Articular chondrocyte of knee joint (primary cell): ENCODE measurements around the gene PES1. TPM values are rescaled to one million over a fixed set of nuclear protein-coding genes. Genes with fewer than 3 reads are reported as not detected.

ENCODE experiments used
- total RNA-seq: library from RNA; depleted of rRNA; stranded (reverse); fragments of >200 nt; gene quantifications from 2 replicates; pipeline ENCODE4 v1.2.3, GENCODE V29; 2012

The PES1 gene
- total RNA-seq: 56.1 and 63.5 TPM in 2 replicates

DNA sequence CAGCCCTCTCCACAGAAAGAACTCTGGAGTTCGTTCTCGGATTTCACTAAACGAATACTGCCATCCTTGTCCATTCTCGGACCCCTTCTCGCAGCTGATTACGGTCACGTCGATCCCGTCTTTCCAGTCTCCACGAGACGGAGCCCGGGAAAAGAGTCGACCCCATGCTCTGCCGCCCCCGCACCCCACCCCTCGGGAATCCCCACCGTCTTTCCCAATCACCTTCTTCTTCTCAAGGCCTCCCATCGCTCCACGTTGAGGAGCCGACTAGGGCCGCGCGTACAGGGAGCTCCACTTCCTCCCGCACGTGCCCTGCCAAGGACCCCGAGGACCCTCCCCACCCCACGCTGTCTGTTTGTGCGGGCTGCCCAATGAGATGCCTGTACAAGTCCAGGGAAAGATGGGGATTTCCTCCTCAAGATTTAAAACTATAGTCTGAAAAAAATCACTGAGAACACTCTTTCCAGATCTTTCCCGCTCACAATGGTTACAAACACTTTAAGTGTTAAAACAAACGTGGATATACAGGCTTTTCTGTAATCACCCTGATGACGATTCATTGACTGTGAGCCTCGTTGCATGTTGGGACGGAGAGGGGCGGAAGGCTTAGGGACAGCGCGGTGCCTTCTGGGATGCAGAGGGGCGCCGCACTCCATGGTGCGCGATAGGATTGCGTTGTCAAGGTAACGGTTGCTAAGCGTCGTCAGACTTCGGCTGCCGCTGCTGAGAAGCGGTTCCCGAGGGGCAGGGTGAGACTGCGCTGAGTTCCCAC, at the start of gene PES1:
Gene PES1, minus strand, starts transcription at position 323 of the 772 bp plus-strand sequence. Its CDS starts 77 bp downstream, at position 246.

GRCh38 chr22:30635273-30636225, 43.8 kb upstream of the PES1 start, which contains the start of gene SLC35E4:
SLC35E4 (plus strand) TSS chr22:30635781; CDS start chr22:30636451, 670 bp downstream.

DNA sequence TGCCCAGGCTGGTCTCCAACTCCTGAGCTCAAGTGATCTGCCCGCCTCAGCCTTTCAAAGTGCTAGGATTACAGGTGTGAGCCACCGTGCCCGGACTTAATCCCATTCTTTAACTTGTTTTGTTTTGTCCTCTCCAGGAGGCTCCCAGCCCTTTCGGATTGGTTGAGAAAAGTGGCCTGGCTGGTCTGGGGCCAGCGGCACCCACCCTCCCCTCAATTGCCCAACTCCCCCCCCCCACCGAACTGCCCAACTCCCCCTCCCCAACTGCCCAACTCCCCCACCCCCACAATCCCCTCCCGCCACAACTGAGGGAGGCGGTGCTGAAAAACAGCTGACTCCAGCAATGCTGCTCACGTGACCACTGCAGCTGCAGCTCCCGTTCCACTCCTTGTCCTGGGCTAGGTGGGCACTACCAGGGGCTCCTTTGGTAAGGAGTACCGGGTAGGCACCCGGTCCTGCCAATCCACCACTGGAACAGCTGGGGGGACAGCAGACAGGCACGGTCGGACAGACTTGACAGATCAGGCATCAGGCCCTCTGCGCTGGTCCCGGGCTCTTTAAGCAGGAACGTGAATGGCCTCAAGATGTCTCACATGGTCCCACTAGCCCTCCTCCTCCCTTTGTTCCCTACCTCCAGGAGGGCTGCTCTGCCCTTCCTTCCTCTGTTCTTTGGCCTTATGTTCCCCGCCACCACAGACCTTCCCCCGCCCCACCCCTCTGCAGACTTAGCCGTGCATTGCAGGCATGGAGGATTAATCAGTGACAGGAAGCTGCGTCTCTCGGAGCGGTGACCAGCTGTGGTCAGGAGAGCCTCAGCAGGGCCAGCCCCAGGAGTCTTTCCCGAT, 15.0 kb upstream of the PES1 start, which contains the start of gene TCN2:
Gene TCN2, plus strand, starts transcription at position 720 of the 845 bp plus-strand sequence. CDS start 158 bp downstream, outside the sequence.

GRCh38 chr22:30574095-30574981, 17.4 kb downstream of the PES1 start, which contains the start of gene GAL3ST1:
GAL3ST1 (minus strand) TSS chr22:30574665; CDS start chr22:30557392, 17,273 bp downstream.

DNA sequence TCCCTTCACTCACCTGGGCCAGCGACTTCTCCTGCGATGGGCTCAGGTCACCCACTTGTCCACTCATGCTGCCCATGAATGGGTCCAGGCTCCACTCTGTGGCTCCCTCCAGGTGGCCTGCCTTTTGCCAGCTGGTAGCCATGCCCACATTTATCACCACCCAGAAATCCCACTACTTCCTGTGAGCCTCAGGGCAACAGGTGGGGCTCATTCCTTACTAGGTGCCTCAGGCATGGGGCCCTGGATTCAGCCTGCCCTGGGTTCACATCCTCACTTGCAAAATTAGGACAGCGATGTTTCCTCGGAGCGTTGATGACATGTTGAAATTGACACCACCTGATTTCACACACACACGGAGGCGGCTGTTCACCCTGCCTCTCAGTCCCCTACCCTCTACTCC, 45.1 kb downstream of the PES1 start, which contains the start of gene SEC14L6:
Gene SEC14L6, minus strand, starts transcription at position 126 of the 400 bp plus-strand sequence. Its CDS starts 59 bp downstream, at position 67.

Other genes starting within 250 kb of the PES1 start
- gene SF3A1, start 235.0 kb downstream of the PES1 start, total RNA-seq: 21.5 and 27.6 TPM in 2 replicates
- gene CCDC157, start 234.9 kb downstream of the PES1 start, total RNA-seq: 1.4 and 1.9 TPM in 2 replicates
- gene RNF215, start 204.5 kb downstream of the PES1 start, total RNA-seq: 12.8 and 13.5 TPM in 2 replicates
- gene SEC14L2, start 194.9 kb downstream of the PES1 start, total RNA-seq: 16.3 and 18.2 TPM in 2 replicates
- 3.1 and 6.8 TPM in 2 replicates for gene MTFP1, start 166.1 kb downstream of the PES1 start, total RNA-seq
- gene SEC14L3, start 119.9 kb downstream of the PES1 start, total RNA-seq: not detected in 2 replicates
- 0.52 and 2.2 TPM in 2 replicates for gene SEC14L4, start 86.2 kb downstream of the PES1 start, total RNA-seq
- 2.6 and 6.1 TPM in 2 replicates for gene SEC14L6, start 45.2 kb downstream of the PES1 start, total RNA-seq
- gene GAL3ST1, start 17.2 kb downstream of the PES1 start, total RNA-seq: 0.13 and 0.22 TPM in 2 replicates
- gene TCN2, start 15.3 kb upstream of the PES1 start, total RNA-seq: 4.4 and 5.5 TPM in 2 replicates
- 9.5 and 9.7 TPM in 2 replicates for gene SLC35E4, start 43.9 kb upstream of the PES1 start, total RNA-seq
- 13.1 and 13.6 TPM in 2 replicates for gene DUSP18, start 76.0 kb upstream of the PES1 start, total RNA-seq
- 1.2 and 1.4 TPM in 2 replicates for gene OSBP2, start 103.0 kb upstream of the PES1 start, total RNA-seq